Mesenteric fat pad (tissue), 1 donor: ENCODE measurements around the gene FAR2. TPM values are rescaled to one million over a fixed set of nuclear protein-coding genes. Genes with fewer than 3 reads are reported as not detected.
"Not testable (repeated sequence)": the region's sequence is repeated elsewhere in the genome, so short reads cannot be mapped to it uniquely, and the experiment has no call there.

Experiments
- DNase-seq: peaks from one replicate; pipeline ENCODE4 v3.0.0-alpha.2; 2020; ENCODE audit warnings: low spot score
- total RNA-seq: library from RNA; stranded (reverse); fragmentation: NEBNext Ultra II Directional; extraction: Animal tissue kit (Norgen Biotek cat#: 25700); gene quantifications from one replicate; pipeline ENCODE4 v1.2.1, GENCODE V29; 2021
- donor health status: DM: yes; HTN: yes; CAD: no.

Gene FAR2
- total RNA-seq, 1 donor from 2014 or later = 14.2 TPM

DNA sequence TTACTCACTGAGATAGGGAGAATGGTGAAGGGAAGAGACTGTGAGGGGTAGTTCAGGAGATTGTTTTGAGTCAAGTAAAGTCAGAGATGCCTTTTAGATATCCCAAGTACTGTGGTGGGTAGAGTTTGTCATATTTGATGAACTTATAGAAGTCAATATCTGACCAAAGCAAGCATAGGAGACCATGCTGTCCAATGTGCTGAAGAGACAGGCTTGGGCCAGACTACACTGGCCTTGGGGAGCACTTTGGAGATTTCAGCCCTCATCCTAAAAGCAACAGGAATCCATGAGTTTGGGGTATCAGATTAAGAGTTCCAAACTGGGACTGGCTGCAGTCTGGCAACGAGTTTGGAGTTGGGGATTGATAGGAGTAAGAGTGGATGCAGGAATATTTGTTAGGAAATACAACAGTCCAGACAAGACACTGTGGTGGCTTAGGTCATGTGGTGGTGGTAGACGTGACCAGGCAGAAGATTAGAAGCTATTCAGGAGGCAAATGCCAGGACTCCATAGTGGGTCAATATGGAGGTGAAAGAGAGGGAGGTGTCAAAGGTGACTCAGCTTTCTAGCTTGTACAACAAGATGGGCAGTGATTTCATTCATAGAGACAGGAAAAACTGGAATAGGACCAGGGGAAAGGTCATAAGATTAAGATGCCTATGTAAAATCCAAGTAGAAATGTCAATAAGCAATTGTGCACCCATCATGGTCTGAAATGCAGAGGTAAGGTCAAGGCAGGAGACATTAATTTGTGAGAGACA, 81.9 kb downstream of the FAR2 start:
- no peak for DNase-seq

DNA sequence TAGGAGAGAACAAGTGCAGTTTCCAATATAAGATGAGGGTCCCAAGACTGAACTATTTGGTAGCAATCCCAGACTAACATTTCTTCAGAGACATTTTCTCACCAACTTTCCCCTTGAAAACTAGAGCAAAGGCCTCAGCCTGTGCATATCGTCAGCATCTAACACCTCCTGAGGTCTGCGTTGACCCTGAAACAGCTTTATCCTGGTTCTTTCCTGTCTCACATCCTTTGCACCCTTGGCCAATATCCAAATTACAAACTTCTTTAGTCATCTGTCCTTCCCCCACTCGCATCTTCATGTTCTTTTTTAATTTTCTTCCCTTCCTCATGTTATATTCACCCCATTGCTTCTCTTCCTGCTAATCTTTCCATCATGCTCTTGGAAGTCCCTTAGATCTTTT, 83.0 kb downstream of the FAR2 start:
- no peak for DNase-seq

DNA sequence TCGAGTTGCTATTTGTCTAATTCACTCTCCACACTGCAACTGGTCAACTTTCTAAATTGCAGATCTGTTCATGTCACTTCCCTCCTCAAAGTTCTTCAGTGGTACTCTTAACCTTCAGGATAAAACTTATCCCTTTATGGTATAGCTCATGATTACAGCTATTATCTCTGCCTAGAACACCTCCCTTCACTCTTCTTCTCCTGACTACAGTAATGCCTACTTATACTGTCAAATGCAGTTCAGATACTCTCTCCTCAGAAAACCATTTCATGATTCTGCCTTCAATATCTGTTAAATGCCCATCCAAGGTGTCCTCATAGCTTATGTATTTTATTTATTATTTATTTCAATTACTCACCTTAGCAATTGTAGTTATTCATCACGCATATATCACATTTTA, 85.5 kb downstream of the FAR2 start:
- DNase-seq = no peak

DNA sequence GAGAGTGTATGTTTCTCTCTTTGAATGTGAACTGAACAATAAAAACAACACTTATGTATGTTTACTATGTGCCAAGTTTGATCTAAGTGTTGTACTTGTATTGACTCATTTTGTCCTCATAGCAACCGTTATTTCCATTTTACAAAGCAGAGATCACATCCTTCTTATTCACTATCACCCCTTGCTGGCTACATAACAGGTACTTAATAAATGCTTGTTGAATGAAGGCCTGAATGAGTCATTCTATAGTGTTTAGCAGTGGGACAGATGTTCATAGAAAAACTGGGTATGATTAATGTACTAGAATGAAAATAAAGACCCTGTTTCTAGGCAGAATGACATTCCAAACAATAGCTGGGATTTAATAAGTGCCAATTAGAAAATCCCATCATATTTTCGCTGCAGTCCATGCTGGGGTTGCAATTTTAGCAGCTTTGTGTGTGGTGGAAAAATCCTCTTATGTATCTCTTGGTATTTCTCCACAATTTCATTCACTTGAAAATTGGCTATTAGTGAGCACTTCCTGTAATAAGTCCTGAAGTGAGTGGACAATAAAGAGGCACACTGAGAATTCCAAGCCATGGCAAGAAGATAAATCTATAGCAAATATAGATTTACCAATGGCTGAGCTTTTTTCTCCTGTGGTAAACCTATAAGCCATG, 86.0 kb downstream of the FAR2 start:
- DNase-seq = no peak

DNA sequence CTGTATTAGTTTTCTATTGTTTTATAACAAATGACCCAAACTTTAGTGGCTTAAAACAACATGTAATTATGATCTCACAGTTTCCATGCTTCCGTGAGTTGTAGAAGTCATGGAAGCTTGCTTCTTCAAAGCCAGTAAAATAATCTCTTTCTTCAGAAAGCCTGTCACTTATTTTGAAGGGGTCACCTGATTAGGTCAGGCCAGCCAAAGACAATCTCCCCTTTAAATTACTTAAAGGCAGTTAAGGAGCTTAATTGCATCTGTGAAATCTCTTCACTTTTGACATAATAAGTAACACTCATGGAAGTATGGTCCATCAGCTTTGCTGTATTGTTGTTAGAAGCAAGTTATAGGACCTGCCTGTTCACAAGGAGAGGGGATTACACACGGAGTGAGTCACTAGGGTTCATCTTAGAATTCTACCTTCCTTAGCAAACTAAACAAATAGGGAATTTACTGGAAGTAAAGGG, 89.8 kb downstream of the FAR2 start:
- DNase-seq = no peak

DNA sequence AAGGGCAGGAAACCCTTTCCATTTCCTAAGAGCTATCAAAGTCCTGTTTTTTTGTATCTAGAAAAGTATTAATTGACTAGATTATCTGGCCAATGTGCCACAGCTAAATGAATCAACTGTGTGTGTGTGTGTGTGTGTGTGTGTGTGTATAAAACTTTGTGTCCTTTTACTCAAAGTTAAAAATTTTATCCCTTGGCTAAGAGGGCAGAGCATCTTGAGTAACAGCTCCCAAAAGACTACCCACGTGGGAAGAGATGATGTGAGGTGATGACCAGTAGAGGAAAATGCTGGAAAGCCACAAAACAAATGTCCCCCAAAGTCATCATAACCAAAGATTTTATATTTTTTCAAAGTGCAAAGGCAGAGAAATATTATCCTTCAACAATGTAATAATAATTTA, 90.3 kb downstream of the FAR2 start:
- DNase-seq = no peak

DNA sequence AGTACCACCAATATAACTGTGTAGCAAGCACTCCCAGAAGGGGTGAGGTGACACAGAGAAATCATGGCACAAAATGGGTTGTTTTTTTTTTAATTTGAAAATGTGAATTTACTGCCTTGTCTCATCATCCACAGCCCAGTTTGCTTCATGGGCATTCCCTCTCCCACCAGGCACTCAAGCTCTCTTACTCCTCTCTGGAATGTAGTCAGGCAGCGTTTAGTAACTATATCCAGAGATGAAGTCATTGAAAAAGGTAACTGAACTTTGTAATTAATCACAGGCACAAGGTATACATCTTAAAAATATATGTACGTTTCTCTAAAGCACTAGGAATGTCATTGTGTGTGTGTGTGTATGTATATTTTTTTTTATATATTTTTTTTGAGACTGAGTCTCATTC, 91.4 kb downstream of the FAR2 start:
- DNase-seq = no peak

DNA sequence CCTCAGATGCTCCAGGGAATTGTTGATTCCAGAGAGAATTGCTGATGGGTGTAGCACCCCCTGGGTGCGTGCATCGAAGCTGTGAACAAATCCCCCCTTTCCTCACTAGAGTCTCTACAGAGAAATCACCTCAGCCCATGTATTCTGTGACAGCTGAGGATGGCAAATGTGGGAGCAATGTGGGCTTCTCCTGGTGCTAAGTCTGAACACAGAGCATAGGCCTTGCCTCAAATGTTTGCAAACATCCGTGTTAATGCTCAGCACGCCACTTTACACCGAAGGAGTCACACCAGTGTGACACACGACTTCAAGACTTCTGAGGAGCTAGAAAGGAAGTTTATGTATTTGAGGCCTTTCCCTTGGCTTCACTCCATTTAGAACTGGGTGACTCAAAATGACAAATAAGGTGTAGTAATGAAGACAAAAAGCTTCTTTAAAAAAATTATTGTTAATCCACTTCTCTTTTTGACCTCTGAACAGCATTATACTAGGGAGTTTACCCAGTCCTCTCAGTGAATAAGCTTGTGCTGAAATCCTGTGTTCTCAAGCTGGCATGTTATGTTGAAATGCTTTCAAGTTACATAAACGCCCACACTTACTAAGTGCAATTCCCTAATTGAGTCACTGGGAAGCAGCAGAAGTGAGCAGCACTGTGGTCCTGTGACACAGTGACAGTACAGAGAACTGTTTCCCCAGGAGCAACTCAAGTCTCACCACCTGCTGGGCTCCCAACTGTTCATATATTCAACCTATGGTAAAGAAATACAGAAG, 92.9 kb downstream of the FAR2 start:
- DNase-seq = no peak

DNA sequence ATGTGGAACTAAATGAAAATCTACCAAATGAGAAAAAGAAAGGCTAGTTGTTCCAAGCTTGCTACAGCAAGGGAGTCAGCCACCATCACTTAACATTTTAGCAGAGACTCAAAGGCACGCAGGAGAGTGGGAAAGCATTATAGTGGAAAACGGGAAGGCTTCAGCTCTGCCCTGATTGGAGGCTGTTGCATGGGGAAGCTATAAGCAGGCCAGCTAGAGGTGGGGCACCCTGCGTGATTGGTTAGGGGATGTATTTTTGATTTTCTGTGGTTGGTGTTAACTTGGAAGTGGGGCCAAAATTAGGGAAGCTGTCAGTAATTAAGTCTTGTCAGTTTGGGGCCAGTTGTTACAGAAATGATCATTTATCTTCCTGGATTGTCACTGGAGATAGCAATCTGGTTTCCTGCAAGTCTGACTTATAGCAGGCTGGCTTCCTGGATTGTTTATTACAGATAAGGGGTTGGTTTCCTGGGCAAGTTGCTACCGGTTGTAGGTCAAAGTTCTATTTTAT, 93.9 kb downstream of the FAR2 start:
- DNase-seq = no peak

DNA sequence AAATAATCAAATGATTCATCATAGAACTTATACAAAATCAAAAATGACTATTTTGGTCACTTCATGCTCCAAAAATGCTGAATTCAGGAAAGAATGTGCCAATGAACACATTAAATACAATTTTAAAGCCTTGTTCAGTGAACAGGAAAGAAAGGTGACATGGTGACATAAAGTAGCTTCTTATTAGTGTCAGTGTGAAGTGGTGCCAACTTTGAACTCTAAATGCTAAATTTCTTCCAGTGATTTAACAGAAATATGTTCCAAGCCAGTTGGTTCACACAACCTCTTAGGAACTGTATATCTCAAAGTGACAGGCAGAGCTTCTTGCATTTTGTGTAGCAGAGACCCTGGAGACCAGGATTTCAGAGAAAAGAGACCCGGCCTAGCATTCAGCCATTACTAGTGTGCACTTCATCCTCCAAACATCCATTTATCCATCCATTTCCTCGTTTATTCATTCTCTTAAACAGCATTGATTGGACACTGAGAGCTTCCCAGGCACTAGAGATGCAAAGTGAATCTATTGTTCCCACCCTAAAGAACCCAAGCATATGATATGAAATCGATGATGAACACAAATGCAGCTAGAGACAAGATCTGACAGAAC, 95.2 kb downstream of the FAR2 start:
- no peak for DNase-seq

DNA sequence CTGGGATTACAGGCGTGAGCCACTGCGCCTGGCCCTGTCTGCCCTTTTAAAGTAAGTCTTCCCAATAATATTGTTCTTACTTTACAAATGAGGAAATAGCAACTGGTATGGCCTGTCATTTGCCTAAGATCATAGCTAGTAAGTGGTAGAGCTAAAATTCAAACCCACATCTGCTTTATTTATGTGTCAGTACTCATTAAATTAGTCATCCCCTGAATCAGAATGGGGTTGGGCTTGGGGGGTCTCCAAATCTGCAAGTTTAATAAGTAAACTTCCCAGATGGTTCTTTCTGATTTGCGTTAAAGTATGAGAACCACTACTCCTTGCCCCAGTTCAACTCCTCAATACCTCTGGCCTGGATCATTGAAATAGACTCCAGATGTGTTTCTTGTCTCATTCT, 96.2 kb downstream of the FAR2 start:
- DNase-seq = no peak

DNA sequence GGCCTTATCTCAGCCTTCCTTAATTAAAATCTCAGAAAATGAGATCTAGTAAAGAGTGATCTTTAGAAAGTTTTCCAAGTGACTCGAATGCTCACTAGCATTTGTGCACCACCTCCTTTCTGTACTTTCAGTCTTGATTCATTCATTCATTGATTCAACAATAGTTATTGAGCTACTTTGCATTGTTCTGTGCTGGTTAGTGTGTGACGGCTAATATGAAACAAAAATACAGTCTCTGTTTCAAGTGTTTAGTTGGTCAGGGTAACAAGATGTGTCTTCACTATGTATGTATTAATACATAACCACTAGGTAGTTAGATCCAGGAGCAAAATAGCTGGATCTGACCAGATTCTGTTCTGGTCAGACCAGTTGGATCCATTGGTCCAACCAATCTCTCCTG, 100.9 kb downstream of the FAR2 start:
- DNase-seq = no peak

DNA sequence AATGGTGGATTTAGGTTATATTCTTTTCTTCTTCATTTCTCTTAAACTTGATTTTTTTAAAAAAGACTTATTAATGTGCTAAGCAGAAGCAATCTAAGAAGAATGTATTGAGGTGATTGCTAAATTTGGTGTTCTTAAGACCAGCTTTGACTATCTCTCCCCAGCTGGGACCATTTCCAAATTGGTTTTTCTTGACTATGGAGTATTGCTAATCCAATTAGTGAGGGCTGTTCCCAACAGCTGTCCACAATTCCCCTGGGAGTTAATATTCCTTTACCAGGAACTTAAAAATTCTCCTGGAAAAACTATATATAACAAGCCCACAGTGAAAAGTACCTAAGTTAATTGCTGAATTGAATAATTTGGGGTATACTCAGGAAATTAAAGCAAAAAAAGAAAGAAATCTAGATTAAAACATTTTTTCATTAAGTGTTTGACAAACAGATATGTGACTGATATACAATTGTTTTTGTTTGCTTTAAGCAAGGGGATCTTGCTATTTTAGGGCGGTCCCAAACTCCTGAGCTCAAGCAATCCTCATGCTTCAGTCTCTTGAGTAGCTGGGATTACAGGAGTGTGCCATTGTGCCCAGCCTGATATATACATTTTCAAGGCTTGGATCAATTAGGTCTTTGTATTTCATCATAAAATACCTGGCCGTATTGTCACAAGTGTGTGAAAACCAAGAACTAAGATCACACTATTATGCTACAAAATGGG, 105.0 kb downstream of the FAR2 start:
- DNase-seq = no peak

DNA sequence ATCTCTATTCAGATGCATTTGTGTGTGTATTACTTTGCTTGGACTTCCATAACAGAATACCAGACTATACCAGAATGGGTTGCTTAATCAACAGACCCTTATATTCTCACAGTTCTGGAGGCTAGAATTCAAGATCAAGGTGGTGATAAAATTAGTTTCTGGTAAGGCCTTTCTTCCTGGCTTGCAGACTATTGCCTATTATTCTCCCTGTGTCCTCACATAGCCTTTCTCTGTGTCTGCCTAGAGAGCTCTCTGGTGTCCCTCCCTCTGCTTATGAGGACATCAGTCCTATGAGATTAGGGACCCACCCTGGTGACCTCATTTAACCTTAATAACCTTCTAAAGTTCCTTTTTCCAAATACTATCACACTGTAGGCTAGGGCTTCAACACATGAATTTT, 106.0 kb downstream of the FAR2 start:
- no peak for DNase-seq

DNA sequence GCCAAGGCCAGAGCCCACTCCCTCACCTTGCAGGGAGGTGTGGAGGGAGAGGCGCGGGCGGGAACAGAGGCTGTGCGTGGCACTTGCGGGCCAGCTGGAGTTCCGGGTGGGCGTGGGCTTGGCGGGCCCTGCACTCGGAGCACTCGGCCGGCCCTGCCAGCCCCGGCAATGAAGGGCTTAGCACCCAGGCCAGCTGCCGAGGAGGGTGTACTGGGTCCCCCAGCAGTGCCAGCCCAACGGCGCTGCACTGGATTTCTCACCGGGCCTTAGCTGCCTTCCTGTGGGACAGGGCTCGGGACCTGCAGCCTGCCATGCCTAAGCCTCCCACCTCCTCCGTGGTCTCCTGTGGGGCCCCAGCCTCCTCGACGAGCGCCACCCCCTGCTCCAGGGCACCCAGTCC, 107.5 kb downstream of the FAR2 start:
- DNase-seq = no peak

DNA sequence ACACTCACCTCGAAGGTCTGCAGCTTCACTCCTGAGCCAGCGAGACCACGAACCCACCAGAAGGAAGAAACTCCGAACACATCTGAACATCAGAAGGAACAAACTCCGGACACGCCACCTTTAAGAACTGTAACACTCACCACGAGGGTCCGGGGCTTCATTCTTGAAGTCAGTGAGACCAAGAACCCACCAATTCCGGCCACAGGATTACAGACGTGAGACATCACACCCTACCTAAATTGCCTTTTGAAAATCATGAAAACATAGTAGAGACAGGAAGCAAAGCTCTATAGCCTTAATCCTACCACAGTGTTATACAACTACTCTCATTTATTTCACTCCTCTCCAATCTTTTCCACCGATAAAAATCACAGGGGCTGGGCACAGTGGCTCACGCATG, 108.6 kb downstream of the FAR2 start:
- not testable (repeated sequence) for DNase-seq

DNA sequence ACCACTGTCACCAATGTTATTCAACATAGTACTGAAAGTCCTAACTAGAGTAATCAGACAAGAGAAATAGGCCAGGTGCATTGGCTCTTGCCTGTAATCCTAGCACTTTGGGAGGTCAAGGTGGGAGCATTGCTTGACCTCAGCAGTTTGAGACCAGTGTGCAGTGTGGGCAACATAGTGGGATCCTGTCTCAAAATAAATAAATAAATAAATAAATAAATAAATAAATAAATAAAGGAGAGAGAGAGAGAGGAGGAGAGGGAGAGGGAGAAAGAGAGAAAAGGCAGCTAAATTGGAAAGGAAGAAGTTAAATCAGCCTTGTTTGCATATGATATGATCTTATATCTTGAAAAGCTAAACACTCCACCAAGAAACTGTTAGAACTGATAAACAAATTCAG, 115.3 kb downstream of the FAR2 start:
- DNase-seq = no peak

DNA sequence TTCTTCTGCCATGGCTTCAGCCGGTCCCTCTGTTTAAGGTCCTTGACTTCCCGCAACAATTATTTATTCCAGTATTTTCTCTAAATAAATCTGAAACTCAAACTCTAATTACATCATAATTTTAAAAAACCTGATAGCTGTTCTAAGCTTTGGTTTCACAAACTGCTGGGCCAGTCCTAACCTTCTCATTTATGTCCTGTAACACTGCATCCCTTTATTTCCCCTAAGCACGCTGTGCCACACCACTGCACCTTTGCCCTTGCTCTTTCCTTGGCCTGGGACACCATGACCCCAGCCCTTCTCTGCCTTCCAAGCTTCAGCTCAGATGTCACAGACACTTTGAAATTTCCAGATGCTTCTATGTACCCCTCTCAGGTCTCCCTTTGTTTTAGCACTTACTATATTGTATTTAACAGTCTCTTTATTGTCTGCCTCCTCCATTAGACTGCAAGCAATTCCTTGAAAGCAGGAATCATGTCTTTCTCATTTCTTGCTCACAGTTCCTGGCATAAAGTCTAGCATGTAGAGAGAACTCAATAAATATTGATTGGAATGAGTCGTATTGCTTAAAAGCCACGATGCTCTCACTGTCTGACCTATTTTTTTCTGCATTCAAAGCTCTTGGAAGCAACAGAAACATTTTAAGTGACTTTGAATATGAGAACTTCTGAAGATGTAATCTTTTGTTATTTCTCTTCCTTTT, 120.8 kb downstream of the FAR2 start:
- DNase-seq = no peak

DNA sequence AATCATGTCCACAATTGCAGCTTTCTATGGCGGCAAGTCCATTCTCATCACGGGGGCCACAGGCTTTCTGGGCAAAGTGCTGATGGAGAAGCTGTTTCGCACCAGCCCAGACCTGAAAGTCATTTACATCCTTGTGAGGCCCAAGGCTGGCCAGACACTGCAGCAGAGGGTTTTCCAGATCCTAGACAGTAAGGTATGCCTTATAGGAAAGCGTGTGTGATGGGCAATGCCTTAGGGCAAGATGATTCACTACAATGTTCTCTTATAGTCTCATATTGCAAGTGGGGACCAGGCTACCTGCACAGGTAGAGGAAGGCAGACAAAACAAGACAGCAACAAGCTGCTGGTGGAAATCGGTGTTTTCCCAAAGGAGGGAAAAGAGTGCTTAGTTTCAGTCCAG, 121.4 kb downstream of the FAR2 start:
- no peak for DNase-seq

DNA sequence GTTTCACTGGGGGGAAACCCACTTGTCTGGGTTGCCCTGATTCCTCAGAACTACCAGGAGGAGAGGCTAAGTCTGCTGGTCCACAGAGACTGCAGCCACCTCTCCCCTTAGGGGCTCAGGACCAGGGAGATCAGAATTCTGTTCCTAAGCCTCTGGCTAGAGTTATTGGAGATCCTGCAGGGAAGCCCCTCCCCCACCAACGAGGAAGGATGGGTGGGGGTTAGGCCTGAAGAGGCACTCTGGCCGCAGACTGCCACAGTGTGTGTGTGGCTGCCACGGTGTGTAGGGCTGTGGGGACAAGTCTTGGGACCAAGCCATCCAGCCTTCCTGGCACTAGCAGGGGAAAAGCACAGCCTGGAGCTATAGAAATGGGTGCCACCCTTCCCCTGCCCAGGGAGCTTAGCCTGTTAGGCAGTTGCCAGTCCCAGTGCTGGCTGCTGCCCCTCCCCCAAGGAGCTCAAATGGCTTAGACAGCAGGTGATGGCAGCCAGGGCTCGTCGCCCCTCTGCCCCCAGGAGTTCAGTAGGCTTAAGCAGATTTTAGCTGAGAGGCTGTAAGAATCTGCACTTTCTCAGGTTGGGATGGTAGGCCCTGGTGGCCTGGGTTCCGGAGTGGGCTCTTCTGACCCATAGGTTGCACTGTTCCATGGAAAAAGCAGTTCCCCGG, 124.2 kb downstream of the FAR2 start:
- no peak for DNase-seq
